ENCODE measurements around the gene SORCS1. TPM values are rescaled to one million over a fixed set of nuclear protein-coding genes. Genes with fewer than 3 reads are reported as not detected.
A peak's percentile ranks its signal among the peaks of the same experiment; 100 is the strongest.

SORCS1 gene
- total RNA-seq, 4 donors from 2014 or later: 1.2 to 11.8 (median 6.2) TPM

DNA sequence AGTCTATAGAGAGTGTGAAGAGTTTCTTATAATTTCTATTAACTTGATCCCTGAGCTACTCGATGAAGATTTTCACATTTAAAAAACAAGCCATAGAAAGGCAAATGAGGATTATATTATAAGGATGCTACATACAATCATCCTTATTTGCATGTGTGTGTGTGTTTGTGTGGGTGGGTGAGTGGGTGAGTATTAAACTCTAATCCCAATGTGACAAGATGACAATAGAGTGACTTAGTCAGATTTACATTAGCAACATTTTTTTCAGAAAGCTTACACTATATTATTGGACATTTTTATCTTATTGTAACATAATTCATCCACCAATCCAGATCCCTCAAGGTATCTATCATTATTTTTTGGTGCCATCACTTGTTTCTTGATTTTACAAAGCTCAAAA, 331.7 kb downstream of the SORCS1 start:
- Histone ChIP-seq H3K4me3 (replicated peaks in 1 of 3) (no peak overlapping the region), H3K27me3 (no peaks in the 10 kb centered on the region), H3K4me1 (no peaks in the 10 kb centered on the region), H3K9me3 (no peaks in the 10 kb centered on the region), H3K36me3 (no peaks in the 10 kb centered on the region), H3K27ac (no peak overlapping the region)
- no peak for DNase-seq
- 83 to 94% methylated on average over 1 of the region's 1 CpG for WGBS, 2 donors
- intact Hi-C loops (cut with DNase I): no loop called here
- TF ChIP-seq POLR2A (IDR thresholded peaks at IDR 0.05): no peak
- TF ChIP-seq, protein P1, sequence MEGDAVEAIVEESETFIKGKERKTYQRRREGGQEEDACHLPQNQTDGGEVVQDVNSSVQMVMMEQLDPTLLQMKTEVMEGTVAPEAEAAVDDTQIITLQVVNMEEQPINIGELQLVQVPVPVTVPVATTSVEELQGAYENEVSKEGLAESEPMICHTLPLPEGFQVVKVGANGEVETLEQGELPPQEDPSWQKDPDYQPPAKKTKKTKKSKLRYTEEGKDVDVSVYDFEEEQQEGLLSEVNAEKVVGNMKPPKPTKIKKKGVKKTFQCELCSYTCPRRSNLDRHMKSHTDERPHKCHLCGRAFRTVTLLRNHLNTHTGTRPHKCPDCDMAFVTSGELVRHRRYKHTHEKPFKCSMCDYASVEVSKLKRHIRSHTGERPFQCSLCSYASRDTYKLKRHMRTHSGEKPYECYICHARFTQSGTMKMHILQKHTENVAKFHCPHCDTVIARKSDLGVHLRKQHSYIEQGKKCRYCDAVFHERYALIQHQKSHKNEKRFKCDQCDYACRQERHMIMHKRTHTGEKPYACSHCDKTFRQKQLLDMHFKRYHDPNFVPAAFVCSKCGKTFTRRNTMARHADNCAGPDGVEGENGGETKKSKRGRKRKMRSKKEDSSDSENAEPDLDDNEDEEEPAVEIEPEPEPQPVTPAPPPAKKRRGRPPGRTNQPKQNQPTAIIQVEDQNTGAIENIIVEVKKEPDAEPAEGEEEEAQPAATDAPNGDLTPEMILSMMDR (IDR thresholded peaks at IDR 0.05): no peak

DNA sequence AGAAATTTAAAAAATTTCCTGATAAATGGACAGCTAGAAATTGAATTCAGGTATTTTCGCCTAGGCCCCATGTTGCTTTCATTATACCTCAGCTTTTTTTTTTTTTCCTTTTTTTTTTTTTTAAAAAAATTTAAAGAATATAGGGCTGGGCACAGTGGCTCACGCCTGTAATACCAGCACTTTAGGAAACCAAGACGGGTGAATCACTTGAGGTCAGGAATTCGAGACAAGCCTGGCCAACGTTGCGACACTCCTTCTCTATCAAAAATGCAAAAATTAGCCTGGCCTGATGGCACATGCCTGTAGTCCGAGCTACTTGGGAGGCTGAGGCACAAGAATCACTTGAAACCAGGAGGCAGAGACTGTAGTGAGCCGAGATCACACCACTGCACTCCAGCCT, 334.0 kb downstream of the SORCS1 start:
- 91% methylated on average over 8 of the region's 8 CpGs for WGBS, 2 donors
- Histone ChIP-seq H3K27ac (no peak overlapping the region), H3K4me1 (peaks cover 0 to 15% of the 10 kb centered on the region in 2 donors), H3K4me3 (replicated peaks in 1 of 3) (no peak overlapping the region), H3K9me3 (no peaks in the 10 kb centered on the region), H3K27me3 (no peaks in the 10 kb centered on the region), H3K36me3 (no peaks in the 10 kb centered on the region)
- no peak for DNase-seq
- TF ChIP-seq POLR2A (IDR thresholded peaks at IDR 0.05): no peak
- TF ChIP-seq, protein P1 (IDR thresholded peaks at IDR 0.05): no peak
- intact Hi-C loops (cut with DNase I): no loop called here

DNA sequence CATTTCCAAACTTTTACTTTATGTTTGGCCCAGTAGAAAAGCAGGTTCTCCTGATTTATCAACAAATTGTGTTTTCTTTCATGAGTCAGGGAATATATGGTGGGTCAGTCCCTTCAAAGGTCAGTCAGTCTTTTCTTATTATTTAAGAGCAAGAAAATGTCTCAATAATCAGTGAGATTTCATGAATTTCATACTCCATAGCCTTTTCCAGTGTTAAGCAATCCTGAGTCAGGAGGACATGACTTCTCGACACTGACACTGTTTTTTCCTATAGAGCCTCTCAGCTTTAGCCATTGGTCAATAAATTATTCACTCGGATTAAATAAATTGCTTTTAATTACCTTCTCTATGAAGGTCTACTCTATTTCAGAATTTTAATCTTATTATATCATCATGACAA, 334.5 kb downstream of the SORCS1 start:
- 95 to 97% methylated on average over 2 of the region's 2 CpGs for WGBS, 2 donors
- Histone ChIP-seq H3K4me1 (peaks cover 0 to 18% of the 10 kb centered on the region in 2 donors), H3K27ac (no peak overlapping the region), H3K36me3 (no peaks in the 10 kb centered on the region), H3K27me3 (no peaks in the 10 kb centered on the region), H3K9me3 (no peaks in the 10 kb centered on the region), H3K4me3 (replicated peaks in 1 of 3) (no peak overlapping the region)
- intact Hi-C loops (cut with DNase I): no loop called here
- TF ChIP-seq, protein P1 (IDR thresholded peaks at IDR 0.05): no peak
- no peak for TF ChIP-seq POLR2A (IDR thresholded peaks at IDR 0.05)
- no peak for DNase-seq

DNA sequence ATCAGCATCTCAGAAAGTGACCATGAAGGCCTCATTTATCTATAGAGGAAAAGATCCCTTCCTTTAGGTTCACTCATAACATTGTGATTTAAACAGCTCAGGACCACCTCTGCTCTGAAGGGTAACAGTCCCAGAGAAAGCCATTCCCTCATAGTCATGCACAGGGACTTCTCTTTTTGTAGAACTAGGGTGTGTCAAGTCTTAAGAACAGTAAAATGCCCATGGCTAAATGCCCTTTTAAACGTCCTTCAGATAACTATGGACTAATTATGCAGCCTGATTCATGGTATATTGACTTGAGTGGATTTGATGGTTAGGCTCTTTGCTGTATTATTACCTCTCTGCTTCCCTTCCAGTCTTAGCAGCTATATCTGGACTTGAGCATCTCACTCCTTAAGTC, 337.8 kb downstream of the SORCS1 start:
- H3K36me3 ChIP-seq: no peaks in the 10 kb centered on the region
- intact Hi-C loops (cut with DNase I): no loop called here
- no peak for TF ChIP-seq POLR2A (IDR thresholded peaks at IDR 0.05)
- TF ChIP-seq, protein P1 (IDR thresholded peaks at IDR 0.05): no peak
- H3K27ac ChIP-seq: no peak overlapping the region
- H3K4me1 ChIP-seq: peaks cover 0 to 18% of the 10 kb centered on the region in 2 donors
- no peak overlapping the region for H3K4me3 ChIP-seq (replicated peaks in 1 of 3)
- WGBS, 2 donors: 50 to 66% methylated on average over 1 of the region's 1 CpG
- H3K27me3 ChIP-seq: no peaks in the 10 kb centered on the region
- no peak for DNase-seq
- H3K9me3 ChIP-seq: no peaks in the 10 kb centered on the region

DNA sequence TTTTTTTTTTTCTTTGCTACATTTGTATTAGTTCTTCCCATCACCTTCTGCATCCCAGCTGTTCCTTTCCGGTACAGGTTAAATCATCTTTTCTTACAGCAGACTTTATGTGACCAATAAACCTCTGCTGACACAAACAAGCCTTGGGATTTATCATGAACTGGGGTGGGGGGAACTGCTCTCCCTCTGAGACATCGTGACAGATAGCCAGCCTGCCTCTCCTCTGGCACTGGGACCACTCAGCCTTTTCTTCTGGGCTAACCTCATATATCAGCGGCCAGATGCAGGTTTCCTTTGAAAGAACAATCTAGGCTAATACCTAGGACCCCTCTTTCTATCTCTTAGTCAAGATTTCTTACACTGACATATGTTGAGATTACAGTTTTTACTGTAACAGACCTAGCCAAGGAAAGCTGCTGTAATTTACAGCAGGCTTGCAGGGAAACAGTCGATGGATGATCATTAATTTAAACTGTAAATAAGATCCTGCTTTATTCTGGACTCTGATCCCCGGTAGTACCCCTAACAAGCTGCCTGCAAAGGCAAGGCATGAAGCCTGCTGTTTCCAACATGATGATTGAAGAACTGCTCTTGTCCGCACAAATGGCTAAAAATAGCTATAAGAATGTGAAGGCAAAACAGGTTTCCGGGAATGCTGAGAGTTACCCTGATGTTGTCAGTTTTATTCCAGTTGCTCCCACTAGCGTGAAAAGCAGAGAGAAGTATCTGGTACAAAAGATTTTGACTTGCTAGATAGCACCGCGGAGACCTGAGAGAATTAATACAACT, 338.7 kb downstream of the SORCS1 start:
- no peak overlapping the region for H3K4me3 ChIP-seq (replicated peaks in 1 of 3)
- peaks cover 0 to 18% of the 10 kb centered on the region in 2 donors for H3K4me1 ChIP-seq
- no peaks in the 10 kb centered on the region for H3K27me3 ChIP-seq
- TF ChIP-seq, protein P1 (IDR thresholded peaks at IDR 0.05): peak in 1 of 6 experiments; percentile 6
- no peak for TF ChIP-seq POLR2A (IDR thresholded peaks at IDR 0.05)
- H3K27ac ChIP-seq: peak overlapping the region in 2 of 3 donors; percentile 17 to 24
- intact Hi-C loops (cut with DNase I): no loop called here
- no peaks in the 10 kb centered on the region for H3K9me3 ChIP-seq
- H3K36me3 ChIP-seq: no peaks in the 10 kb centered on the region
- 37 to 43% methylated on average over 10 of the region's 10 CpGs for WGBS, 2 donors
- DNase-seq: peak; percentile 23 to 27

Measured in thyroid gland (tissue), 4 donors.